HG03439 (cell line): ENCODE measurements around the gene PRIMA1.

Experiments
- ATAC-seq: cut with Tn5 transposase; IDR thresholded peaks from one replicate; pipeline ENCODE4 v1.9.1; 2021; ENCODE audit warnings: mild to moderate bottlenecking, moderate library complexity; ENCODE audit not compliant: unreplicated experiment

The PRIMA1 gene

DNA sequence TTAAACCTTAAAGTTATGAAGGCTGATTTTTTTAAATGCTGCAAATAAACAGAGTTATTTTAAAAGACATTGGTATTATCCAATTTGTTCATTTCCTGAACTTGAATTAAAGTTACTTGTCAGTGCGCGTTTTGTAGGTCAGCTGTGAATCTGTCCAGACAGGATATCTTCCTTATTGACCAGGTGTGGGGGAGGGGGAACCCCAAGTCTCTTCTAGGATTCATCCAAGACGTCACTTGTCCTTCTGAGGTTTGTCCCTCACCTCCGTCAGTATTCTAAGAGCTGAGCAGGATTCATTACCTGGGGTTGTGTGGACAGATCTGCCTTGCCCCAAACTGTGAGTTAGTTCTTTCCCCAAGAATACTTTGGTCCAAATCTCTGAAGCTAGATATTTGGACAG, 8.8 kb upstream of the PRIMA1 start:
- ATAC-seq, result no peak

DNA sequence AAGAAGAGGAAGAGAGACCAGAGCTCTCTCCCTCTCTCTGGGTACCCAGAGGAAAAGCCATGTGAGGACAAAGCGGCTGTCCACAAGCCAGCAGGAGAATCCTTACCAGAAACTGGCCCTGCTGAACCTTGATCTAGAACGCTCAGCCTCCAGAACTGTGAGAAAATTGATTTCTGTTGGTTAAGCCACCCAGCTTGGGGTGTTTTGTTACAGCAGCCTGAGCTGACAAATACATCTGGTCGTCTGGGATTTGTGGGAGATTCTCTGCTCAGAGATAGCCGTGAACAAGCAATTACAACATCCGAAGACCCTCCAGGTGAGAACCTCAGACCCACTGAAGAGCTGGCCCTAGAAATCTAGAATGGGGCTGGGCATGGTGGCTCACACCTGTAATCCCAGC, 6.5 kb upstream of the PRIMA1 start:
- ATAC-seq, result no peak

DNA sequence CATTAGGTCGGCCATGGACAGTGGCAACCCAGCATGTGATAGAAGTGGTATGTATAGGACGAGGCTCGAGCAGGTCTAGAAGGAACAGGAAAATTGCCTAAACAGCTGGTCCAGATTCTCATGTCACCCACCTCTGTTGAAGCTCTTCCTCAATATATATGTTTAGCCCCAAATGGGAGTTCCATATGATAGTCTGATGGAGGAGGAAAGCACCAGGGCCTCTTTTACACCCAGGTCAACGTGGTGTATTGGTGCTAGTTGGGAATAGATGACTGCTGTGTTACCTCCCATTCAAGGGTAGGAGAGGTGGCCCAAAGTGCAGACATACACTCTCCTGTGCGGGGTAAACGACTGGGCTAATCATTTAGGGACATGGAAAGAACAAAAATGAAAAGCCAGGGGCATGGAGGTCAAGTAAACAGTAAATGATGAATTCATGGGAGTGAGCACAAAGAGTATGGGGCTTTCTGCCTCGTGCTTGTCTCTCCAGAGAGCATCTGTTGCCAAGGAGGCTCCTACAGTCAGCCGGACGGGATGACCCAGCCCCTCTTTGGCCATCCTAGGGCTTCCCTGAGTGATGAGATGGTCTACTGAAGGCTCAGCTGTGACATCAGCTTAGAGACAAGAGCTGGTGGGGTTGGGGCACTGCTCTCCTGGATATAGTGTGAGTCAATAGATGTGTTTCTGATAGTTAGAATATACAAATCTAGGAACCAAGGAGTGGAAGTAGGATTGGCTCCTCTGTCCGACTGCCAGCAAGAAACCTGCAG, 5.5 kb upstream of the PRIMA1 start:
- no peak for ATAC-seq

DNA sequence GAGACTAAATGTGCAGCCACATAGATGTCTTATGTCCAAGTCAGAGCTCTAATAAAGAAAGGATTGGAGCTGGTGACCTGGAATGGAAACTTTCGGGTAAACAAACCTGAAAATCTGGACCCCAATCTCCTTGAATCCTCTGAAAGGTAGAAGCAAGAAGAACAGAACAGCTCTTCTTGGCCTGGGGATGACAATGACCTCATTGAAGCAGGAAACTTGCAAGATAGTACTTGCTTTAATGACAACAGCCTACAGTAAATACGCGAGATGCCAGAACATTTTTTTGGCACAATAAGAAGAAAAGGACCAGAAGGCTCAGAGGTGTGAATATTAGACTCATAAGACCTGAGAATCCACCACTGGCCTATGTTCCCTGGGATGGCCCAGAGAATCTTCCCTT, 4.1 kb upstream of the PRIMA1 start:
- ATAC-seq, result no peak

DNA sequence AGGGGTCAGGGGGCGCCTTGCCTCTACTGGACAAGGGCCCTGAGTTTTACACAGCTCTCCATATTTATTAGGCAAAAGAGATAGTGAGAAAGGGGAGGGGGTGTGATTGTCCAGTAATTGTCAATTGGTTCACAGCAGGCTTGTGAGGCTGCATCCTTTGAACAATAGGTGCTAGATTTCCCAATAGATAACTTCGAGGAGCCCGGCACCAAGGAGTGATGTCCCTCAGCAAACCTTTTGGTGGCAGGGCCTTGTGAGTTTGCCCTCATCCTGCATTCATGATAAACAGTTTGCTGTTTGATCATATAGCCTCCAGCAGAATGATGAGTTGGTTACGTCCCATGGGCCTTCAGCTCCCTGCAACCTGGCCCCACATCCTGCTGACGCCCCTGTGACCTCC, 2.7 kb upstream of the PRIMA1 start:
- no peak for ATAC-seq

DNA sequence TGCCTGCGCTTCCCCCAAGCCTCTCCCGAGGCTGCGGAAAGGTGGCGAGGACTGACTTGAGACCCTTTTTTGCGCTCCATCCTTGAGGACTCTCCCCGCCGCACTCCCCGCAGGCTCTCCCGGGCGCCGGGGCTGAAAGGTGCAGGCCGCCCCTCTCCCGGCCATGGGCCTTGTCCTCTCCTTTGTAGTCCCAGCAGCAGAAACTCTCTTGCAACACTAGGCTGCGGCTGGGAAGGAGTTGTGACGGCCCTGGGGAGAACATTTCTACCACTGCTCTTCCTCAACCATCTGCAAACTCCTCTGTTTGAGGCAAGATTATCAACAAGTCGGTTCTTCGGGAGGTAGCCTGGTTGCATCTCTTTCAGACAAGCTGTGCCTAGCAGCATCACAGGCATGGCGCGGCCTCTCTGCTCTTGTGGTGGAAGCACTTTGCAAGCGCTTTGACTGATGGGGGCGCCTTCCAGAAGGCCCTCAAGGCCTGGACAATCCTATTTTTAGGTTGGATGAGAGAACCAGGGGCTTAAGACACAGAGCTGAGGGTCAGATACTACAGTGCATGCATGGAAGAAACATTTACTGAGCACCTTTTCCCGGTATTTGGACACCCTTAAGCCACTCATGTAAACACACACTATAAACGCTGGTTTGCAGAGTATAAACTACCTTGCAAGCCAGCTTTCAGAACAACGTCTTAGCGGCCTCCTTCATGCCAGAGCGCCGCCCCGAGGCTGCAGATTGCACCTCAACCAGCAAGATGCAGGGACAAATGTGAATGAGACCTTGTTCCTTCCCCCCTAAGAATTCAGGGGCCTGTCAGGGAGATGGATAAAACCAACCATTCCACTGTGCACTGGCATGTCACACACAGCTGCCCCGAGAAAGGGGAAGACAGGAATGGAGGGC, 1.2 kb upstream of the PRIMA1 start:
- no peak for ATAC-seq

DNA sequence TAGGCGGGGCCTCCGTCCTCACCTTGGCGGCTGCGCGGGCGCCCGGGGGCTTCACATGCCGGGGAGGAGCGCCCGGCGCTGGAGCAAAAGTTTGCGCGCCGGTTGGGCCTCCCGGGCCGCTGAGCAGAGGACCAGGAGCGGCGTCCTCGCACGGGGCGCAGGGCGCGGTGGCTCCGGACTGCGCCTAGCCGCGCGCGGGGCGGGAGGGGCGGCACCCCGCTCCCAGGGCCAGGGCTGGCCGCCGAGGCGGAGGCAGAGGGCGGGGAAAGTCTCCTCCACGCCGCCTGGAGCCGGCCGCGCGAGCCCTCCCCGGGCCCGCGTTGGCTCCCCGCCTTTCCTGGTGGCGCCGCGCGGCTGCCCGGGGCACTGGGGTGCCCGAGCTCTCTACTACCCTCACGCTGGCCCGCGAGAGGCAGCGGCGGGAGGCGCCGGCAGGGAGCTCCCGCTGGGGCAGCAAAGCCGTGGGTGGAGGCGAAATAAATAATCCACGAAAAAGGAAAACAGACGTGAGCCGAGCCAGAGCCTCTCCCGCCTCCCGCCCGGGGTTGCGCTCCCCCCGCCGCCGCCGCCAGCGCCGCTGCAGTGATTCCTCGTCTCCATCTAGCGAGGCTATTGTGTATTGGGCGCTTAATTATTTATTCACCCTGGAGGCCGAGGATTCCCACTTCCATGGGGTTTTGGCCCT, 400 bp upstream of the PRIMA1 start:
- ATAC-seq, result no peak

DNA sequence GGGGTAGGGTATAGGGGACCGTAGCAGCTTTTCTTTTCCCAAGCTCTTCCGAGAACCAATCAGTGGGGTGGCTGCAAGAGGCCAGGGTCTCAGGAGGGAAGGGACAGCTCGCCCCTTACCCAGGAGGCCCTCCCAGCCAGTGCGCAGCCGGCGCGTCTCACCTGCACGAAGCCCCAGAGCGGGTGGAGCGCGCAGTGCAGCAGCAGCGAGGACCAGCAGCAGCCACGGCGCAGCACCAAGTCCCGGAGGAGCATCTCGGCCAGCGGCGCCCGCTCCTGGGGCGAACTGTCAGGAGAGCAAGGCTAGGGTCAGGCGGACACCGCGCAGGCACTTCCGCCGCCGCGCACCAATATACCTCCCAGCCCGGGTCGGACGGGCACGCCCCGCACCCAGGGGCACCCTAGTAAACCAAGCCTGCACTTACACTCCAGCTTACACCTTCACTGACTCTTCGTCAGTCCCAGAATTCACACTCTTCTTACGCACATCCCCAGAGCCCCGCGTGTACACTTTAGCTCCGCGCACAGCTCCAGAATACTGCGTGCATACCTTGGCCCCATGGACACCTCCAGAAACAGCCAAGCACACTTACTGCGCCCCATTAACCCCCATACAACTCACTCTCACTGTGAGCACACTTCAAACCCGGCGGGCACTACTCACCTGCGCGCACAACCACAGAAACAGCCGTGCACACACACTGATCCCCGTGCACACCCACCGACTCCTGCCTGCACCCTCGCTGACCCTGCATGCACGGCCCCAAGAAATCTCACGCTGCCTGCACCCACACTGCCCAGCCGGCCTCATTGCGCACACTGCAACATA, 606 bp downstream of the PRIMA1 start:
- ATAC-seq, result no peak

DNA sequence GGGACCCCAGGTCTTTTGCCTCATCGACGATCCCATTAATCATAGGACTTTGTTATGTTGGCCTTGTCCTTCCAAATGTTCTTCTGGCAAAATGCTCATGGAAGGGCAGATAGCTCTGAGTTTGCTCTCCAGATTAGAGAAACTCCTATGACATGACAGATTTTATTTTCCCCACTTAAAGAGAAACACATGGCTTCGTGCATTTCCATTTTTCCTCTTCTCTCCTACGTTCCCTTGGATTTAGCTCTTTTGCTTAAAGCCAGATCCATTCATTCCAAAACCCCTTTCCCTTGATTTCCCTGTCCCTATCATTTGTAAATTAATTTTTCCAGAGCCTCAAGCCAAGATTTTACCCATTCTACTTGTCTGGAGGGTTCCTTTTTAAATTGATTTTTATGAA, 2.9 kb downstream of the PRIMA1 start:
- no peak for ATAC-seq

DNA sequence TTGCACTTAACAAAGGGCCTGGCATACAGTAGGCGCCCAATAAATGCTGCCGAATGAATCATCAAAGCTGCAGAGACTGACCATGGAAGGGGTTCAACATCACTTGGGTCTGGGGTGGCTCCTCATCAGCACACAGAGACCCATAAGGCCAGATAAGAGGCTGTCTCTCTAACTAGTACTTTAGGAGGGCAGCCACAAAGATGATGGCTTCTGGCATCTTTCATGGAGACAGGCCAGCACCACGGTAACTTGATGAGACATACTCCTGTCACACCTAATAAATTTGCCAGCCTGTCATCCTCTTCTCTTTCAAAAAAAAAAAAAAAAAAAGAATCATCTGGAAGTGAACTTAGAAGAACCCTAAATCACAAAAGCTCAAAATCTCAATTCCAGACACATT, 3.4 kb downstream of the PRIMA1 start:
- ATAC-seq, result no peak

DNA sequence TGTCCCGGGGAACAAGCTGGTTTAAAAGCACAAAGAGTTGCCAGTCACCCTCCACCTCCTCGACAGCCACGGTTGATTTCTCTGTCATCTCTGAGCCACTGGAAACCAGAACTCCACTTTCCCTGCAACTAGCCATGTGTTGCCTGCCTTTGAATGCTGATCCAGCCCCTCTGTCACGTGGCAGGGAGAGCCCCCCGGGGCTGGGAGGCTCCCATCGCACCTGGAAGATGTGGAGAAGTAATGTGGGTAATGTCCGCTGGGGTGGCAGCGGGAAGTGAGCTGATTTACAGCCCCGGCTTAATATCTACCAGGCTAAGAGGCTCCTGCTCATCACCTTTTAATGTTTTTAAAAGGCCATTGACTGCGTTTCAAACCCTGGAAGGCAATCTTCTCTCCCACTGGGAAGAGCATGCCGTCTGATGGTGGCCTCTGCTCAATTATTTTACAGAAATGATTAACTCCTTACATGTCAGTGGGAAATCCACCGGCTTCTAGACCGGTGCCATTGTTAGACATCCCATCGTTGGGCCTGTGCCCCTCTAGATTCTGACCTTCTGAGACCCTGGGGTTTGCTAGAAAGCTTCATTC, 7.4 kb downstream of the PRIMA1 start:
- no peak for ATAC-seq

DNA sequence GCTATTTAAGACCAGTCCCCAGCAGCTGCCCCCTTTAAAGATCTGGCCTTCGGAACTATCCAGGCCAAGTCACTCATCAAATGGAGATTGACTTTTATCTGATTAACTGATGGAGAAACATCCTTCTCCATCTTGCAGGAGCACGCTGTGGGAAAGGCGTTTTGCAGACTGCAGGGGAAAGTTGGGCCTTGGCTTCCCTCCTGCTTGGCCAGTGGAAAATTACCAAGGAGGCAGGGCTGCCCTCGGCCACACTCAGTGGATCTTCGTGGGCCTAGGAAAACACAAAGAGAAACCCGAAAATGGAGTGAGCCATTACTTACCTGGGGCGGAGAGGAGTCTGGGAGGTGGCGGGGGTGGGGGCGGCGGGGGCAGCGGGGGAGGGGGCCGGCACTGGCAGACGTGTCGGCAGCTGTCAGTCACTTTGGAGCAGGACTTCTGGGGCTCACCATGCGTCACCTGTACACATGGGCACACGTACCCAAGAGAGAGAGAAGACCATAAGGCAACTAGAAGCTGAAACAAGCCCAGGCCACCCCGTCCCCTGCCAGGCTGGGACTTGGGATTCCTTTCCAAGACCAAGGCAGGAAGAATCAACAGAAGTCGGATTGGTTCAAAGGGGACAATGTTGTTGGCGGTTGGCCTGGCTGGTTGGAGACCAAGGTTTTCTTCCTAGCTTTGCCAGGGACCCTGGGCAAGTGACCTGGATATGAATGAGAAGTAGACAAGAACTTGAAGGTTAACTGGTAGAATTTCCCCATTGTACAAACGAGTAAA, 9.2 kb downstream of the PRIMA1 start:
- no peak for ATAC-seq

DNA sequence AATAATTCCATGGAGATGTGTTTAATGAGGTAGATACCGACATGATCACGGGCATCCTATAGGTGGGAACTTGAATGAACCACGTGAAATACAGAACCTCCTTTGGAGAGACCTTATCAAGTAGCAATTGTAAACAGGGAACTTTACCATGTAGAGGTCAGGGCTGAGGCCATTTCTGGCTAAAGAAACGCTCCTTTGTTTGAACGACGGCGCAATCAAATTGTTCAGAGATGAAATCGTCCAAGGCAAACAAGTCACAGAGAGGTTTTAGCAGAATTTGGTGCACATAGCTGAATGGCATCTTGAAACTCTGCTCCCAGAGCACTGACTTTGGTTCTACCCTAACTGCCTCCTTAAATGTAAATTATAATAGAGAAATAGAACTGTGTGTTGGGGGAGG, 9.8 kb downstream of the PRIMA1 start:
- ATAC-seq, result no peak

DNA sequence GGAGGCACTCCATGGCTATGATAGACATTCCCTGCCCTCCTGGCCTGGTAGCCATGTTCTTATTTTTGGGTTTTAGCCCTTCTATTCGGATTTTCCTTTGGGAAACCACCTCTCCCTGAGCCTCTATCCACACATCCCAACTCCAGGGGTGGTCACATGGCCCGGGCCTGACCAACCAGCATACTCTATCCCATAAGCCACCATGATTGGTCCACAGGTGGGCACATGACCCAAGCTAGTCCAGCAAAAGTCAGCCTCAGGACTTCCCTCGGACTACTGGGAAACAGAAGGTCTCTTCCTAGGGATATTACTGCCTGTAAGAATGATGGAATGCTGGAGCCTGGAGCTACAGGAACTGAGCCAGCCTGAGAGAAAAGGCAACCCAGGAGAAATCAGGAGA, 12.5 kb downstream of the PRIMA1 start:
- no peak for ATAC-seq

DNA sequence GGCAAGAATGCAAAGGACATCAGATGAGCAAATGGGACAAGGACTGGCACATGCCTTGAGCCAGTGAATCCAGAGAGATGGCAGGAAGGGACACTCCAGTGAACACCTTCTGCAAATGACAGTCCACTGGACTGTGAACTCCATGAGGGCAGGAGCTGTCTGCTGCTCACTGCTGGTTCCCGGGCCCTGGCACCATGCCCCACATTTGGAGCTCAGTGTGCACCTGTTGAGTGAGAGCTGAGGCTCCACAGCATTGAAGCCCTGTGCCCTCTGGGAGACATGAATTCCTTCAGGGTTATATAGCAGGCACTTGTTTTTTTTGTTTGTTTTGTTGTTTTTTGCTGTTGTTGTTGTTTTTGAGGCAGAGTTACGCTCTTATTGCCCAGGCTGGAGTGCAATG, 13.1 kb downstream of the PRIMA1 start:
- no peak for ATAC-seq

DNA sequence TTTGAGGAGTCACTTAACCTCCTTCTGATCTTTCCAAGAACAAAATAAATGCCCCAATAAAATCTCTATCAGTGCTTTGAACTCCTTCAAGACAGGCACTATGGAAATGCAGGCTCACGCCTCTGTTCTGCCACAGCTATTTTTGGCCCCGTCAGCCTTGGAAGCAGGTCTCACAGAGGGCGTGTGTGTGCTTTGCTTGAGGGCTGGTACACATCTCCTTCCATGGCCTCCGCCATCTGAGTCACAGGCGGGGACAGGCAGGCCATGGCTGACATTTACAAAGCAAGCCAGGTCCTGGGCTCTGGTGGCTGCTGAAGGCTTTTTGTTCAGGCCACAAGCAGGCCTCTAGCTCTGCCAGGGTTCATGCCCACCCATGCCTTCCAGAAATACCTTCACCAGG, 16.0 kb downstream of the PRIMA1 start:
- ATAC-seq, result no peak

DNA sequence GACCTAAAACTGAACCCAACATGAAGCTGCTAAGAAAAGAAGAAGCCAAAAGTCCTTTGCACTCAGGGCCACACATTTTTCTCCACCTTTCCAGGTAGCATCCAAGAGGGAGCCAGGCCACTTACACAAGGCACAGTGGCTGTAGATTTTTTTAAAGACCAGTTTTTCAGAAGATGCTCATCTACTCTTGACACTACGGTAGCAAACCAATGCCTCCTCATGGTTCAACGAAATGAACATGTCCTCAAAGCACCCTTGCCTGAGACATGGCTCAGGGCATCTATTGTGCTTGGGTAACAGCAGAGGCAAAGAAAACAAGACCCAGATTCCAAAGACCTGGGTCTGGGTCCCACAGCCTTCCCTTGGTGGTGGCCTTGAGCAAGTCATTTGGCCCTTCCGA, 22.3 kb downstream of the PRIMA1 start:
- ATAC-seq, result no peak

DNA sequence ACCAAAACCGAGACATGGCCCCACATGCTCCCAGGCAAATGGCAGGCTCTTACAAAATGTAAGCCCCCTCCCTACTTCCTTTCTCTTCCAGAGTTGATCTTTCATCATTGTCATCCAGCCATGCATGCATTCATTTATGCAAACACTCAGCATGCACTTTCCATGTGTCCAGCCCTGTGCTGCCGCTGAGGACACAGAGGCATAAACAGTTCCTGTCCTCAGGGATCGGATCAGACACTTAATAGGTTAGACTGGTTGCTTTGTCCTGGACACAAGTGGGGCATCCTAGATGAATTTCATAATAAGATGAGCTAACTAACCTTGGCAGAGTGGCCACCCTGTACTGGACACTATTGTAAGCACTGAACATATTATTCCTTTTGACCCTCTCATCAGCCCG, 23.1 kb downstream of the PRIMA1 start:
- no peak for ATAC-seq

DNA sequence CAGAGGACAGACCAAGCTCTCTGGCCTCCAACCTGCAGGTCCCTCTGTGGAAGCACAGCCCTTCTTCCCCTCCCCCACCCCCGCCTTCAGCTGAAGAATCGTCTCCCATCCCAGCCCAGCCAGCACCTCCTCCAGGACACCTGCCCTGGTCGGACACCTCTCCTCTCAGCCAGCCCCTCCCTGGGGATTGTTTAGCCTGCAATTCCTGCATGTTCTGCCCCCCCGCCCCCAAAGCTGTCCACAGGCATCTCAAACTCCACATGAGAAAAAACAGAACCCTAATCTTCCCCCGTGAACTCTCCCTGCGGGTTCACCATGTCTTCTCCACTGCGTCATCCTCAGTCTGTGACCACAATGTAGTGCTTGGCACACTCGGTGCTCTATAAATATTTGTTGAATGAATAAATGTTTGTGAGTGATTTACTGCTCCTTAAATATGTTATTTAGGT, 24.1 kb downstream of the PRIMA1 start:
- no peak for ATAC-seq
